Panc1 (cell line): ENCODE measurements around the gene RCOR2. TPM values are rescaled to one million over a fixed set of nuclear protein-coding genes. Genes with fewer than 3 reads are reported as not detected.

Source experiments
- ATAC-seq: fragments of 200-7000 bp; cut with Tn5 transposase; 2 replicates; pipeline ENCODE4 v1.9.1; 2020; ENCODE audit warnings: mild to moderate bottlenecking, moderate library complexity
- BruUV-seq: library from RNA; stranded (reverse); fragments of 400-500 nt; replicated peaks from 2 replicates; lab custom pipeline; 2021; lab: Mats Ljungman, UMichigan
- CTCF ChIA-PET: fragments of 300-600 bp; sonication (Branson Sonifier 250); formaldehyde crosslinking; loops from one replicate; lab custom pipeline; 2022; ENCODE audit warnings: antibody characterized with exemption; lab: Charles Lee
- POLR2A ChIA-PET: fragments of 300-600 bp; sonication (Branson Sonifier 250); formaldehyde crosslinking; loops from one replicate; lab custom pipeline; 2022; ENCODE audit warnings: antibody characterized with exemption; lab: Charles Lee
- DNase-seq: peaks from one replicate; pipeline ENCODE4 v3.0.0-alpha.2; 2010; ENCODE audit warnings: low read depth, low spot score
- H3K27ac ChIP-seq: 2 replicates; pipeline ENCODE4 v1.5.1; 2011; ENCODE audit warnings: mild to moderate bottlenecking, low read length, inconsistent platforms
- H3K27me3 ChIP-seq: fragments of 200-500 bp; sonication (Bioruptor generic); 2 replicates; pipeline ENCODE4 v1.6.0; 2014; ENCODE audit warnings: low read length, inconsistent platforms; ENCODE audit not compliant: control insufficient read depth, insufficient read depth
- H3K36me3 ChIP-seq: fragments of 200-500 bp; sonication (Bioruptor generic); 2 replicates; pipeline ENCODE4 v1.5.1; 2014; ENCODE audit warnings: inconsistent platforms, mild to moderate bottlenecking, low read length, moderate library complexity; ENCODE audit not compliant: control insufficient read depth, insufficient read depth
- H3K4me1 ChIP-seq: 2 replicates; pipeline ENCODE4 v1.5.1; 2011; ENCODE audit warnings: inconsistent platforms, mild to moderate bottlenecking, low read length, moderate library complexity; ENCODE audit not compliant: control insufficient read depth, insufficient read depth
- H3K4me3 ChIP-seq, 2 experiments: 2 replicates each; pipeline ENCODE4 v1.5.1; 2011 to 2012; ENCODE audit warnings: low read depth in 2 of 2, low read length in 2 of 2, mild to moderate bottlenecking in 2 of 2, inconsistent platforms in 1 of 2, moderate library complexity in 1 of 2
- H3K9me3 ChIP-seq: fragments of 200-500 bp; sonication (Bioruptor generic); 2 replicates; pipeline ENCODE4 v1.5.1; 2014; ENCODE audit warnings: low read depth, mild to moderate bottlenecking, inconsistent platforms, low read length, moderate library complexity; ENCODE audit not compliant: control insufficient read depth, insufficient read depth
- CTCF ChIP-seq: fragments of 450-650 bp; IDR thresholded peaks from 2 replicates; pipeline ENCODE4 v1.5.1; 2017; ENCODE audit warnings: mild to moderate bottlenecking
- POLR2AphosphoS5 ChIP-seq: IDR thresholded peaks from 2 replicates; pipeline ENCODE4 v1.6.1; 2012; ENCODE audit warnings: mild to moderate bottlenecking, low read depth, low read length, moderate library complexity
- REST ChIP-seq, 2 experiments: IDR thresholded peaks; 2 replicates each; pipeline ENCODE4 v1.6.1; 2011 to 2012; ENCODE audit warnings: low read depth in 2 of 2, control low read depth in 1 of 2, low read length in 1 of 2, mild to moderate bottlenecking in 1 of 2, moderate library complexity in 1 of 2; ENCODE audit not compliant: insufficient read depth in 1 of 2
- SIN3A ChIP-seq: IDR thresholded peaks from 2 replicates; pipeline ENCODE4 v1.6.1; 2012; ENCODE audit warnings: low read depth, mild to moderate bottlenecking, low read length, moderate library complexity, borderline replicate concordance; ENCODE audit not compliant: insufficient read depth
- TCF7L2 ChIP-seq: IDR thresholded peaks from 2 replicates; pipeline ENCODE4 v1.6.1; 2011; ENCODE audit warnings: mild to moderate bottlenecking, low read depth, low read length, inconsistent platforms
- in situ Hi-C: cut with HindIII; loops from 2 replicates; pipeline ENCODE4 v1.10.0; 2016; ENCODE audit warnings: low sequenced_read_pairs, low pct_unique_long_range_greater_than_20kb
- intact Hi-C: fragments of 100-400 bp; cut with micrococcal nuclease; formaldehyde crosslinking; loops from one replicate; pipeline ENCODE4 v1.10.0; 2022; ENCODE audit not compliant: unreplicated experiment
- total RNA-seq: library from RNA; stranded (reverse); gene quantifications from one replicate; pipeline ENCODE4 v1.2.1, GENCODE V29; 2021; ENCODE audit not compliant: unreplicated experiment

The RCOR2 gene
- total RNA-seq, 1 experiment from 2014 or later, result 10.2 TPM

GRCh38 chr11:63879598-63880402, 37.2 kb downstream of the RCOR2 start:
- in situ Hi-C loops, result no loop called here
- intact Hi-C loops, result no loop called here
- H3K36me3 ChIP-seq, result no peaks in the 10 kb centered on the region
- no peak for ATAC-seq
- TF ChIP-seq SIN3A (no peak), TCF7L2 (no peak), POLR2AphosphoS5 (no peak), REST (IDR thresholded peaks at IDR 0.05; ENCODE audit: insufficient read depth in 1 of 2, low read depth in 2 of 2, low read length in 1 of 2) (no peak), CTCF (no peak)
- no TSS peak for BruUV-seq
- H3K4me1 ChIP-seq, result peaks cover 4% of the 10 kb centered on the region; the same call in 1 of the 2 replicates
- no peak overlapping the region for H3K27ac ChIP-seq
- CTCF ChIA-PET, result no interaction called here
- DNase-seq, result no peak
- no peaks in the 10 kb centered on the region for H3K9me3 ChIP-seq
- no peak overlapping the region for H3K4me3 ChIP-seq
- POLR2A ChIA-PET, result no interaction called here
- H3K27me3 ChIP-seq, result no peaks in the 10 kb centered on the region

GRCh38 chr11:63877658-63878241, 39.2 kb downstream of the RCOR2 start:
- POLR2A ChIA-PET, result no interaction called here
- ATAC-seq, result no peak

More at GRCh38 chr11:63877658-63878241, 39.2 kb downstream of the RCOR2 start:
- CTCF ChIA-PET, result interaction anchor here (0.6 kb wide), 2 partner anchors 34 to 80 kb away, joined by 3 to 6 read pairs; no protein-coding TSS in a partner anchor
- in situ Hi-C loops (no loop called here), intact Hi-C loops (no loop called here)
- no TSS peak for BruUV-seq
- H3K4me3 ChIP-seq, result no peak overlapping the region
- H3K4me1 ChIP-seq, result peaks cover 4% of the 10 kb centered on the region; the same call in 1 of the 2 replicates
- no peak for DNase-seq
- H3K27me3 ChIP-seq, result no peaks in the 10 kb centered on the region
- TF ChIP-seq TCF7L2, result no peak
- TF ChIP-seq REST (IDR thresholded peaks at IDR 0.05; ENCODE audit: insufficient read depth in 1 of 2, low read depth in 2 of 2, low read length in 1 of 2), result no peak
- no peak for TF ChIP-seq SIN3A
- no peak for TF ChIP-seq POLR2AphosphoS5
- TF ChIP-seq CTCF, result no peak
- no peak overlapping the region for H3K27ac ChIP-seq
- H3K9me3 ChIP-seq, result no peaks in the 10 kb centered on the region
- H3K36me3 ChIP-seq, result no peaks in the 10 kb centered on the region
